ENCODE measurements around the gene AP3S1.

AP3S1 gene

GRCh38 chr5:115838885-115839518, 2.7 kb upstream of the AP3S1 start:
- DNase-seq (ENCODE audit: low spot score): peak; percentile 48
- in situ Hi-C loops (cut with MboI; ENCODE audit: low pct_unique_long_range_greater_than_20kb, low sequenced_read_pairs, unreplicated experiment): loop anchor here (10.0 to 25.0 kb wide), 2 partner anchors 223 to 524 kb away; no protein-coding TSS in a partner anchor
- peak; percentile 53 for TF ChIP-seq CTCF (IDR thresholded peaks at IDR 0.05; ENCODE audit: extremely low read depth, insufficient read depth, missing control alignments)

- in situ Hi-C loops (cut with MboI; ENCODE audit: low pct_unique_long_range_greater_than_20kb, low sequenced_read_pairs, unreplicated experiment): loop anchor here (10.0 to 25.0 kb wide), 2 partner anchors 216 to 221 kb away; partner anchors contain the start of gene TMED7
- no peak for TF ChIP-seq CTCF (IDR thresholded peaks at IDR 0.05; ENCODE audit: extremely low read depth, insufficient read depth, missing control alignments)
- DNase-seq (ENCODE audit: low spot score): no peak
Observed at GRCh38 chr5:115840873-115841272, 862 bp upstream of the AP3S1 start.

- in situ Hi-C loops (cut with MboI; ENCODE audit: low pct_unique_long_range_greater_than_20kb, low sequenced_read_pairs, unreplicated experiment): loop anchor here (10.0 to 25.0 kb wide), 2 partner anchors 218 to 220 kb away; partner anchors contain the start of gene TMED7
- peak; percentile 33 for TF ChIP-seq CTCF (IDR thresholded peaks at IDR 0.05; ENCODE audit: extremely low read depth, insufficient read depth, missing control alignments)
- no peak for DNase-seq (ENCODE audit: low spot score)
Observed at GRCh38 chr5:115842089-115842935, 577 bp downstream of the AP3S1 start.

- in situ Hi-C loops (cut with MboI; ENCODE audit: low pct_unique_long_range_greater_than_20kb, low sequenced_read_pairs, unreplicated experiment): loop anchor here (10.0 to 25.0 kb wide), 2 partner anchors 218 to 219 kb away; partner anchors contain the start of gene TMED7
- no peak for TF ChIP-seq CTCF (IDR thresholded peaks at IDR 0.05; ENCODE audit: extremely low read depth, insufficient read depth, missing control alignments)
- DNase-seq (ENCODE audit: low spot score): no peak
Observed at GRCh38 chr5:115842952-115843351, 1.2 kb downstream of the AP3S1 start.

- TF ChIP-seq CTCF (IDR thresholded peaks at IDR 0.05; ENCODE audit: extremely low read depth, insufficient read depth, missing control alignments): no peak
- in situ Hi-C loops (cut with MboI; ENCODE audit: low pct_unique_long_range_greater_than_20kb, low sequenced_read_pairs, unreplicated experiment): loop anchor here (10.0 to 25.0 kb wide), 2 partner anchors 219 kb away; partner anchors contain the start of gene TMED7
Observed at GRCh38 chr5:115843444-115844130, 1.9 kb downstream of the AP3S1 start.

GRCh38 chr5:115844321-115844817, 2.6 kb downstream of the AP3S1 start:
- no peak for DNase-seq (ENCODE audit: low spot score)
- in situ Hi-C loops (cut with MboI; ENCODE audit: low pct_unique_long_range_greater_than_20kb, low sequenced_read_pairs, unreplicated experiment): loop anchor here (10.0 to 25.0 kb wide), 2 partner anchors 218 to 220 kb away; partner anchors contain the start of gene TMED7
- no peak for TF ChIP-seq CTCF (IDR thresholded peaks at IDR 0.05; ENCODE audit: extremely low read depth, insufficient read depth, missing control alignments)

More at GRCh38 chr5:115843444-115844130, 1.9 kb downstream of the AP3S1 start:
- DNase-seq (ENCODE audit: low spot score): no peak
